T-helper 1 cell treated with Interleukin-12 subunit alpha and Interleukin-12 subunit beta and Interleukin-4 antibody, amounts not matched to agents 30 μg/mL and 1 μg/mL, for 36 hours (primary cell): ENCODE results near the gene TDP2.
A peak's percentile ranks its signal among the peaks of the same experiment; 100 is the strongest.
"Not testable (repeated sequence)": the region's sequence is repeated elsewhere in the genome, so short reads cannot be mapped to it uniquely, and the experiment has no call there.

Source experiments
- H3K27ac Mint-ChIP-seq: one replicate; pipeline ENCODE4 v1.8.0; 2021; ENCODE audit warnings: mild to moderate bottlenecking, mixed read lengths
- H3K27me3 Mint-ChIP-seq: one replicate; pipeline ENCODE4 v1.8.0; 2021; ENCODE audit warnings: low read depth, mixed read lengths
- H3K36me3 Mint-ChIP-seq: one replicate; pipeline ENCODE4 v1.8.0; 2021; ENCODE audit warnings: low read depth, mixed read lengths
- H3K4me1 Mint-ChIP-seq: one replicate; pipeline ENCODE4 v1.8.0; 2021; ENCODE audit warnings: low read depth, mixed read lengths
- H3K4me3 Mint-ChIP-seq: one replicate; pipeline ENCODE4 v1.8.0; 2021; ENCODE audit warnings: mild to moderate bottlenecking, moderate library complexity, mixed read lengths
- H3K9me3 Mint-ChIP-seq: one replicate; pipeline ENCODE4 v1.8.0; 2021; ENCODE audit warnings: mixed read lengths

TDP2 gene

DNA sequence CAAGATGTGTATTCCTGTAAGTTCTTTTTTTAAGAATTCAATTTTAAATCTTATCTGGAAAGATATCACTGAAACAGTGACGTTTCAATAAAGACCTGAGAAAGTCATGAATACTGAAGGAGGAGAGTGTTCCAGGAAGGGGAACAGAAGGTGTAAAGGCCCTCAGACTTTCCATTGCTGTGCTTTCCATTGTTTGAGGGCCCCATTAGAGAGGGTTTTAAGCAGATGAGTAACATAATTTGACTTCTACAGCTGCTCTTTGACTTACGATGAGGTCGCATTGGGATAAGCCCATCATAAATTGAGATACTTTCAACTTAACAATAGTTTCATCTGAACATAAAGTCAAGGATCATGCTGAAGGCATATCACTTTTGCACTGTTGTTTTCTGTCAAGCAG, 24.9 kb upstream of the TDP2 start:
- H3K4me3 Mint-ChIP-seq, result no peak overlapping the region
- H3K9me3 Mint-ChIP-seq, result no peaks in the 10 kb centered on the region
- H3K27me3 Mint-ChIP-seq, result no peaks in the 10 kb centered on the region
- H3K27ac Mint-ChIP-seq, result no peak overlapping the region
- H3K4me1 Mint-ChIP-seq, result peaks cover 10% of the 10 kb centered on the region
- H3K36me3 Mint-ChIP-seq, result peaks cover 7% of the 10 kb centered on the region

DNA sequence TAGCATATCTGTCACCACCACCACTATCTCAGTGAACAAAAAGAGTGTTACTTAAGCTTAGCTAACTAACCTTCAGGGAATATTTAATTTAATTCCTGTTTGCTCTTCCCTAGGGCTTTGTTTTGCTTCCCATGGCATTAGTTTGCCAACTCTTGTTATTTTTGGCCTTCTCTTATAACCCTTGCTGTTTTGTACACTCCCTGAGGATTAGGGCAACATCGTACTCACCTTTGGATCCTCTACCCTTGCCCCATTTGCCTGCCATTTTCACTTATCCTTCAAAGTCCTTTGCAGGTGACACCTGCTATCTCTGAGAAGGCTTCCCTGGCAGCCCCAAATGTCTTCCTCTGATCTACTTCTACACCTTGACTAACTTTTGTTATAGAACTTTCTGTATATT, 23.9 kb upstream of the TDP2 start:
- Mint-ChIP-seq H3K27me3 (no peaks in the 10 kb centered on the region), H3K9me3 (no peaks in the 10 kb centered on the region), H3K27ac (no peak overlapping the region), H3K4me3 (no peak overlapping the region), H3K36me3 (peaks cover 7% of the 10 kb centered on the region), H3K4me1 (peaks cover 10% of the 10 kb centered on the region)

DNA sequence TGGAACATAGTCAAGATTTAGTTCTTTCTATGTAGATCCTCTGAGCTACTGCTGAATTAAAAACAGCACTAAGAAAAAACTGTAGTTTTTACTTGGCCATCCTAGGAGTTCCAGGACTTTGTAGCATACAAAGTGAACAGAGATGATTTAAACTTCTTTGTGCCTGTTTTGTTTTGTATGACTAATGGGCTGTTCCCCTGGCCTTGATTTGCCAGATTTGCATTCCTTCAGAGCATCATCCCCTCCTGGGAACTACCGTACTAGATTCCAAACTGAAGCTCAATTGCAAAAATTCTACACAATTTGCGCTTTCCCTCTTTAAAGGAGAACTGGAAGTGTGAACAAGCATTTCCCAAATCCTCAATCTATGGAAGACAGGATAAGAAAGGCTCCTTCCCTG, 23.3 kb upstream of the TDP2 start:
- H3K27me3 Mint-ChIP-seq, result no peaks in the 10 kb centered on the region
- H3K4me1 Mint-ChIP-seq, result peaks cover 7% of the 10 kb centered on the region
- H3K9me3 Mint-ChIP-seq, result no peaks in the 10 kb centered on the region
- no peak overlapping the region for H3K27ac Mint-ChIP-seq
- no peak overlapping the region for H3K4me3 Mint-ChIP-seq
- peaks cover 5% of the 10 kb centered on the region for H3K36me3 Mint-ChIP-seq

DNA sequence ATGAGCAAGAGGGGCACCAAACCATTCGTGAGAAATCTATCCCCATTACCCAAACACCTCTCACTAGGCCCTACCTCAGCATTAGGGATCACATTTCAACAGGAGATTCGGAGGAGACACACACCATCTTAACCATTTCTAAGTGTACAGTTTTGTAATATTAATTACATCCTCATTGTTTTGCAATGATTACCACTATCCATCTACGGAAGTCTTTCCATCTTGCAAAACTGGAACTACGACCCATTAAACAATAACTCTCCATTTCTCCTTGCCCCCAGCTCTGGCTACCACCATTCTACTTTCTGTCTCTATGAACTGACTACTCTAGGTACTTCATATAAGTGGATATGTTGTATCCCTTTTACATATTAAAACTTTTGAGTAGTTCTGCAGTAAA, 20.2 kb upstream of the TDP2 start:
- H3K27ac Mint-ChIP-seq, result no peak overlapping the region
- no peaks in the 10 kb centered on the region for H3K27me3 Mint-ChIP-seq
- peaks cover 2% of the 10 kb centered on the region for H3K4me1 Mint-ChIP-seq
- no peak overlapping the region for H3K4me3 Mint-ChIP-seq
- peaks cover 5% of the 10 kb centered on the region for H3K36me3 Mint-ChIP-seq
- no peaks in the 10 kb centered on the region for H3K9me3 Mint-ChIP-seq

DNA sequence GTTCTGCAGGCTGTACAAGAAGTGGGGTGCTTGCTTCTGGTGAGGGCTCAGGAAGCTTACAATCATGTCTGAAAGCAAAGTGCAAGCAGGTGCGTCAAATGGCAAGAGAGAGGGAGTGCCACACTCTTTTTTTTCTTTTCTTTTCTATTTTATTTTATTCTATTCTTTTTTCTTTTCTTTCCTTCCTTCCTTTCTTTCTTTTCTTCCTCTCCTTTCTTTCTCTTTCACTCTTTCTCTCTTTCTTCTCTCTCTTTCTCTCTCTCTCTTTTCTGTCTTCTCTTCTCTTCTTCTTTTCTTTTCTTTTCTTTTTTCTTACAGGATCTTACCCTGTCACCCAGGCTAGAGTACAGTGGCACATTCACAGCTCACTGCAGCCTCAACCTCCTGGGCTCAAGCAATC, 19.7 kb upstream of the TDP2 start:
- Mint-ChIP-seq H3K27me3 (no peaks in the 10 kb centered on the region), H3K9me3 (no peaks in the 10 kb centered on the region), H3K36me3 (peaks cover 5% of the 10 kb centered on the region), H3K27ac (no peak overlapping the region), H3K4me3 (no peak overlapping the region), H3K4me1 (peaks cover 4% of the 10 kb centered on the region)

DNA sequence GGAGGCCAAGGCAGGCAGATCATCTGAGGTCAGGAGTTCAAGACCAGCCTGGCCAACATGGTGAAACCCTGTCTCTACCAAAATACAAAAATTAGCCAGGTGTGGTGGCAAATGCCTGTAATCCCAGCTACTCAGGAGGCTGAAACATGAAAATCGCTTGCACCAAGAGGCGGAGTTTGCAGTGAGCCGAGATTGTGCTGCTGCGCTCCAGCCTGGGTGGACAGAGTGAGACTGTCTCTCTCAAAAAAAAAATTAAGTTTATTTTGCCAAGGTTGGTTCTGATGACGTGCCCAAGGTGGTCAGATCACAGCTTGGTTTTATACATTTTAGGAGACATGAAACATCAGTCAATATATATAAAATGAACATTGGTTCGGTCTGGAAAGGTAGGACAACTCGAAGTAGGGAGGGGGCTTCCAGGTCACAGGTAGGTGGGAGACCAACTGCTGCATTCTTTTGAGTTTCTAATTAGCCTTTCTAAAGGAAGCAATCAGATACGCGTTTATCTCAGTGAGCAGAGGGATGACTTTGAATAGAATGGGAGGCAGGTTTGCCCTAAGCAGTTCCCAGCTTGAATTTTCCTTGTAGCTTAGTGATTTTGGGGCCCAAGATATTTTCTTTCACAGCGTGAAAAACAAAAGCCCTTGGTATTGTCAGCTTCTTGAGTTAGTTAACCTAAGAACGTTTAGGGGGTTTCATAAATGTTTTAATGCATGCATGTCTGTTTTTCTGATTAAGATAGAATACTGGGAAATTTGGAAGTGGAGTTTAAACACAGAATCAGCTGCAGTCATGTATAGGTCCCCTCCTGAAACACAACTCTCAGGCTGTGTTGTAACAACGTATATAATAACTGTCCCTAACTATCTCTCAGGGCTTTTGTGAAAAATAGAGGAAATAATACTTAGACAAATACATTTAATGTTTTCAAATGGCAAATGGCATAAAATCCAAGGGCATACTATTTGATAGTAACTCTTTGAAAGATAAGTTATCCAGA, 16.9 kb upstream of the TDP2 start:
- Mint-ChIP-seq H3K4me3 (no peak overlapping the region), H3K36me3 (peaks cover 5% of the 10 kb centered on the region), H3K9me3 (no peaks in the 10 kb centered on the region), H3K27me3 (no peaks in the 10 kb centered on the region), H3K27ac (no peak overlapping the region), H3K4me1 (peaks cover 4% of the 10 kb centered on the region)

DNA sequence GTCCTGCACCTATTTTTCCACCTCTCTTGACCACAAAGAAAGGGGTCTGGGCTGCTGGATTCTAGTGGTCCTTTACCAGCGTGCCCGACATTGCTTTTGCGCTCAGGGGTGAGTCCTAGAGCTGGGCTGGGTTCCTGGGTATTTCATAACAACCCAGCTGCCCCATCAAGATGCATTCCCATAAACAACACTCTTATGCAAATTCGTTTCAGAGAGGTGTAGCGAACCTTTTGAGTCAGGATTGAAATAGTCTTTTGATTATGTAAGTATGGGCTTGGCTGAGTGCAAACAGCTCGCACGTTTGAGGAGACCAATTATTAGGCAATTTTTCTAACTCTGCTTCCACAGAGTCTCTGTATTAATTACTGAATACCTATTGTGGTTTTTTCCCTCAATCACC, 13.9 kb upstream of the TDP2 start:
- Mint-ChIP-seq H3K27me3 (no peaks in the 10 kb centered on the region), H3K27ac (no peak overlapping the region), H3K36me3 (peaks cover 5% of the 10 kb centered on the region), H3K9me3 (peaks cover 2% of the 10 kb centered on the region), H3K4me3 (no peak overlapping the region), H3K4me1 (peaks cover 3% of the 10 kb centered on the region)

DNA sequence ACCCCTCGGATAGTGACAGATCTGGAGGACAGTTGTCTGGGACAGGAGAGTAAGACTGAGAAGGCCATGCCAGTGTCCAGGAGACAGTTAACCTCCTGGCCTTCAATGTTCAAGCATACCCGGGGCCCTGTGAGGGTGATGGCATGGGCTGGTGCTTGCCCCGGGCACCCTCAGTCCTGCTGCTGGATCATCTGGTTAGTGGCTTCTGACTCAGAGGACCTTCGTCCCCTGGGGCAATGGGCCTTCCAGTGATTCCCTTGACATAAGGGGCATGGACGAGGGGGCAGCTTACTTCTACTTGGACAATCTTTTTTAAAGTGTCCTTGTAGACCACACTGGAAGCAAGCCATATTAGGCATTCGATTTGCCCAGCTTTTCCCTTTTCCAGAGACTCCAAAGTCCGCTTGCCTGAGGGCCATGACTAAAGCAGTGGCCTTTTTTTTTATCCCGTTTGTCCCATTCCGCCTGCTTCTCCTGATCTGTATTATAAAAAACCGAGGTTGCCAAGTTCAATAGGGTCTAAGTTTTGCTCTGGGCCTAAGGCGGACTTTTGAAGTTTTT, 12.2 kb upstream of the TDP2 start:
- Mint-ChIP-seq H3K36me3 (peaks cover 11% of the 10 kb centered on the region), H3K9me3 (peaks cover 13% of the 10 kb centered on the region)
- H3K27me3 Mint-ChIP-seq, H3K4me3 Mint-ChIP-seq, H3K4me1 Mint-ChIP-seq, H3K27ac Mint-ChIP-seq: not testable (repeated sequence)

DNA sequence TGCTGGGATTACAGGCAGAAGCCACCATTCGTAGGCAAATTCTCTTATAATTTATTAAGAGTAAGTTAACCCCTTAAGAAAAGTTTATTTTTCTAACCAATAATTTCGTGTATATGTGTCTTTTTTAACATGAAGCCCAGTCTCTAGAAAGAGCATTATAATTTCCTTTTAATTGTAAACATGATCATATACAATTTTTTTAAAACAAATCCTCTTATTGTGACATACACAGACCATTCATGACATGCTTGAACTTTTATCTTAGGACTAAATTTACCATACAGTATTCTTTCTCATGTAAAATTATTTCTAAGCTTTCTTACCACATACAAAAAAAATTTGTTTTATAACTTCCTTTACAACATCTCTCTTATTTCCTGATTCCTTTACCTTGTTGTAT, 6.9 kb upstream of the TDP2 start:
- peaks cover 51% of the 10 kb centered on the region for H3K9me3 Mint-ChIP-seq
- no peak overlapping the region for H3K27ac Mint-ChIP-seq
- H3K36me3 Mint-ChIP-seq, result peaks cover 38% of the 10 kb centered on the region
- H3K4me3 Mint-ChIP-seq, result no peak overlapping the region
- H3K27me3 Mint-ChIP-seq, result no peaks in the 10 kb centered on the region
- H3K4me1 Mint-ChIP-seq, result peaks cover 5% of the 10 kb centered on the region

DNA sequence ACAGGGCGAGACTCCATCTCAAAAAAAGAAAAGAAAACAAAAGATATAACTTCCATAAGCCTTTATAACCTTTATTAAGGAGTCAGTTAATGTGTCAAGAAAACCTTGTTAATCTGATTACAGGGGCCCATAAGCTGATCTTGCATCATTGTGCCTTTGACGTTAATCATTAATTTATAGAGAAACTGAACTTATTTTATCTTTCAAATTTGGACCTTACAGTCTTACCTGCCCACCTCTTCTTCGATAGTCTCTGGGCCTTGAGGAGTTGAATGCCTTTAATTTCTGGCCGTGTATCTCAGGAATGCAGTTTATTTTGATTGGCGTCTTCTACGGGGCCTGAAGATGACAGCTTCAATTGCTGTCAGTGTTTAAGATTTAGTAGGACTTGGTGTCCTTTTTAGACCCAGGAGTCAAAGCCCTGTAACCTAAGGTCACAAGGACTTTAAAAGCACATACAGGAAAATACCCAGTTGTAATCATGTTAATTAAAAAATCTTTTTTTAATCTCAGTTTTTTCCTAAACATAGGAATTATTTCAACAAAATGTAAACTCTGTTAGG, 6.0 kb upstream of the TDP2 start:
- H3K4me1 Mint-ChIP-seq, result peaks cover 8% of the 10 kb centered on the region
- no peak overlapping the region for H3K4me3 Mint-ChIP-seq
- H3K9me3 Mint-ChIP-seq, result peaks cover 51% of the 10 kb centered on the region
- no peaks in the 10 kb centered on the region for H3K27me3 Mint-ChIP-seq
- no peak overlapping the region for H3K27ac Mint-ChIP-seq
- H3K36me3 Mint-ChIP-seq, result peaks cover 35% of the 10 kb centered on the region

DNA sequence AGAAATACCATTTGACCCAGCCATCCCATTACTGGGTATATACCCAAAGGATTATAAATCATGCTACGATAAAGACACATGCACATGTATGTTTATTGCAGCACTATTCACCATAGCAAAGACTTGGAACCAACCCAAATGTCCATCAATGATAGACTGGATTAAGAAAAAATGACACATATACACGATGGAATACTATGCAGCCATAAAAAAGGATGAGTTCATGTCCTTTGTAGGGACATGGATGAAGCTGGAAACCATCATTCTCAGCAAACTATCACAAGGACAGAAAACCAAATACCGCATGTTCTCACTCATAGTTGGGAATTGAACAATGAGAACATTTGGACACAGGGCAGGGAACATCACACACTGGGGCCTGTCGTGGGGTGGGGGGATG, 4.4 kb upstream of the TDP2 start:
- H3K4me1 Mint-ChIP-seq, result peaks cover 15% of the 10 kb centered on the region
- H3K4me3 Mint-ChIP-seq, H3K27ac Mint-ChIP-seq, H3K27me3 Mint-ChIP-seq: not testable (repeated sequence)
- H3K9me3 Mint-ChIP-seq, result peaks cover 51% of the 10 kb centered on the region
- H3K36me3 Mint-ChIP-seq, result peaks cover 35% of the 10 kb centered on the region

DNA sequence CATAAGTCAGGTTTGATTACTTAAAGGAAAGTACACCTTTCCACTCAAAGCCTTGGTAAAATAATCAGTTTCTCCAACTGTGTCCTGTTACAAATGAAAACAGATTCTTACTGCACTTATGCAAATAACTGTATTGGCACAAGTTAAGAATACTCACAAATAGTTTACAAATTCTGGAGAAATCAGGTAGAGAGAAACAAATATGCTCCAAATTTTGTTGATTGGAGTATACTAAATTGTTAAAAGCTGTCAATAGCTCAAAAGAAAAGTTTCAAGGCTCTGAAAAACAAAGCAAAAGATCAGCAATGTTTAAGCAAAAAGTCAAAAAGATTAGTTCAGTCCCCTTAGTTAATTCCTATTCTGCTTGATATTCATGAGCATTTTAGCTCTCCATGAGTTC, 3.8 kb upstream of the TDP2 start:
- H3K27ac Mint-ChIP-seq, H3K4me3 Mint-ChIP-seq, H3K27me3 Mint-ChIP-seq: not testable (repeated sequence)
- Mint-ChIP-seq H3K36me3 (peaks cover 35% of the 10 kb centered on the region), H3K9me3 (peaks cover 48% of the 10 kb centered on the region), H3K4me1 (peaks cover 18% of the 10 kb centered on the region)

DNA sequence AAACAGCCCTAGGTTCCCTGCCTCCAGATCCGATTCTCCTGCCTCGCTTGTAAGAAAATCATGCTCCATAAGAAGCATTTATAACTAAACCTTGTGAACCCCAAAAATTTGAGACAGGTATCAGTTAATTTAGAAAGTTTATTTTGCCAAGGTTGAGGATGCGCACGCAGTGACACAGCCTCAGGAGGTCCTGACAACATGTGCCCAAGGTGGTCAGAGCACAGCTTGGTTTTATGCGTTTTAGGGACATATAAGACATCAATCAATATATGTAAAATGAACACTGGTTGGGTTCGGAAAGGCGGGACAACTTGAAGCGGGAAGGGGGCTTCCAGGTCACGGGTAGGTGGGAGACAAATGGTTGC, 2.3 kb upstream of the TDP2 start:
- Mint-ChIP-seq H3K27ac (no peak overlapping the region), H3K9me3 (peaks cover 39% of the 10 kb centered on the region), H3K36me3 (peaks cover 38% of the 10 kb centered on the region), H3K27me3 (no peaks in the 10 kb centered on the region), H3K4me3 (peak overlapping the region; percentile 4), H3K4me1 (peaks cover 31% of the 10 kb centered on the region)

DNA sequence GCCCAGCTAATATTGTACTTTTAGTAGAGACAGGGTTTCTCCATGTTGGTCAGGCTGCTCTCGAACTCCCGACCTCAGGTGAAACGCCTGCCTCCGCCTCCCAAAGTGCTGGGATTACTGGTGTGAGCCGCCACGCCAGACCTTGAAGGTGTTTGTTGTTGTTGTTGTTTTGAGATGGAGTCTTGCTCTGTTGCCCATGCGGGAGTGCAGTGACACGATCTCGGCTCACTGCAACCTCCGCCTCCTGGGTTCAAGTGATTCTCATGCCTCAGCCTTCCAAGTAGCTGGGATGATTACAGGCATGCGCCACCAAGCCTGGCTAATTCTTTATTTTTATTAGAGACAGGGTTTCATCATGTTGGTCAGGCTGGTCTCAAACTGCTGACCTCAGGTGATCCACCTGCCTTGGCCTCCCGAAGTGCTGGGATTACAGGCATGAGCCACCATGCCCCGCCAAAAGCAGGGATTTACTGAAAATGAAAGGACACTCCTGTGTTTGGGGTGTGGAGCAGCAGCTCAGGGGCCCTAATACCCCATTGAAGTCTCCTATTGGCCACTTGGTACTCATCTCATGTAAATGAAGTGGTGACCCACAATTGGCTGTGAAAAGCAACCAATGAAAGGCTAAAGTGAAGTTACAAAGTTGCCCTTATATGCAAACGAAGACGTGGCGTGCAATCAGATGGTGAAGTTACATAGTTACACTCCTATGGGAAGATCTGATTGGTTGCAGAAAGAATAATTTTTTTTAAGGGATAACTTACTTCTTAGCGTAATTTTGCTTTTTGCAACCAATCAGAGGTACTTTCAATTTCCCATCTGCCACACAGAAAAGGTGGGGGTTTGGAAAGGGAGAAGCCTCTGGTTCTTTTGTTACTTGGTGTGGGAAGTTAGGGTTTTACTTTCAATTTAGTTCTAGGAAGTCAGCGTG, 1.6 kb upstream of the TDP2 start:
- not testable (repeated sequence) for H3K27me3 Mint-ChIP-seq, H3K27ac Mint-ChIP-seq
- Mint-ChIP-seq H3K9me3 (peaks cover 34% of the 10 kb centered on the region), H3K4me1 (peaks cover 37% of the 10 kb centered on the region), H3K36me3 (peaks cover 42% of the 10 kb centered on the region), H3K4me3 (peak overlapping the region; percentile 98)
